SK-N-SH (cell line): ENCODE data around the gene FAM131C.

Experiments
- EZH2phosphoT487 ChIP-seq: fragments of 200-600 bp; sonication (generic); IDR thresholded peaks from 2 replicates; pipeline ENCODE4 v1.6.1; 2017; ENCODE audit warnings: low read depth, mixed run types, mild to moderate bottlenecking, antibody characterized with exemption, moderate library complexity, borderline replicate concordance
- GATA2 ChIP-seq: sonication (generic); formaldehyde crosslinking; IDR thresholded peaks from 2 replicates; pipeline ENCODE4 v1.5.0; 2020; ENCODE audit warnings: mild to moderate bottlenecking, missing genetic modification reagents
- RAD21 ChIP-seq: IDR thresholded peaks from 2 replicates; pipeline ENCODE4 v1.6.1; 2012; ENCODE audit warnings: mild to moderate bottlenecking, low read length
- SIN3A ChIP-seq: IDR thresholded peaks from 2 replicates; pipeline ENCODE4 v1.6.1; 2012; ENCODE audit warnings: low read depth, mild to moderate bottlenecking, low read length, moderate library complexity, borderline replicate concordance
- SMC3 ChIP-seq: IDR thresholded peaks from 2 replicates; pipeline ENCODE4 v1.6.1; 2012; ENCODE audit warnings: low read depth, low read length, improper control_type of control experiment
- TF ChIP-seq, protein P1 (sequence below): fragments of 200-600 bp; sonication (generic); IDR thresholded peaks from 2 replicates; pipeline ENCODE4 v1.6.1; 2017; ENCODE audit warnings: antibody characterized with exemption, mild to moderate bottlenecking, moderate library complexity
- TF ChIP-seq, protein P2 (sequence below): IDR thresholded peaks from 2 replicates; pipeline ENCODE4 v1.6.1; 2012; ENCODE audit warnings: mild to moderate bottlenecking, low read depth, low read length, moderate library complexity
- TF ChIP-seq, protein P3 (sequence below): fragments of 150-350 bp; IDR thresholded peaks from 2 replicates; pipeline ENCODE4 v1.6.1; 2016; ENCODE audit warnings: mild to moderate bottlenecking, low read depth, low read length
- TF ChIP-seq, protein P4 (sequence below): IDR thresholded peaks from 2 replicates; pipeline ENCODE4 v1.4.0; 2012; ENCODE audit warnings: low read depth, borderline replicate concordance
- TF ChIP-seq, protein P5 (sequence below): fragments of 150-350 bp; IDR thresholded peaks from 2 replicates; pipeline ENCODE4 v1.6.1; 2017; ENCODE audit warnings: antibody characterized with exemption, low read length, low read depth, borderline replicate concordance
- TF ChIP-seq, protein P6 (sequence below): IDR thresholded peaks from 2 replicates; pipeline ENCODE4 v1.4.0; 2012; ENCODE audit warnings: low read depth, borderline replicate concordance

DNA sequence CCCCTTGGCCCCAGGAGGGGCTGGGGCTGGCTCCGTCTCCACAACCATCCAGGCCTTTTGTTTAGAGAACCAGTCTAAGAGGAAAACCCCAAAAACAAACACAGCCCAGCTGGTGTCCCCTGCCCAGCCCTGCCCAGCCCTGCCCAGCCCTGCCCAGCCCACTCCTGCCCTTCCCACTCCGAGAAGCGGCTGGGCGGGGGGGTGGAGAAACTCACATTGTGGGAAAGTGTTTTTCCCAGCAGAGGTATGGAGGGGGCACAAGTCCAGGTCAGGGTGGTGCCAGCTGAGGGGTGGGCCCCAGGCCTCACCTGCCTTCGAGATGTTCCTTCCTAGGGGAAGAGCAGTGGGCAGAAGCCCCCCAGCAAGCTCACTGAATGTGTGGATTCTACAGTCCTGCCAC is 10.0 kb upstream of the FAM131C start:
- TF ChIP-seq, protein P1, sequence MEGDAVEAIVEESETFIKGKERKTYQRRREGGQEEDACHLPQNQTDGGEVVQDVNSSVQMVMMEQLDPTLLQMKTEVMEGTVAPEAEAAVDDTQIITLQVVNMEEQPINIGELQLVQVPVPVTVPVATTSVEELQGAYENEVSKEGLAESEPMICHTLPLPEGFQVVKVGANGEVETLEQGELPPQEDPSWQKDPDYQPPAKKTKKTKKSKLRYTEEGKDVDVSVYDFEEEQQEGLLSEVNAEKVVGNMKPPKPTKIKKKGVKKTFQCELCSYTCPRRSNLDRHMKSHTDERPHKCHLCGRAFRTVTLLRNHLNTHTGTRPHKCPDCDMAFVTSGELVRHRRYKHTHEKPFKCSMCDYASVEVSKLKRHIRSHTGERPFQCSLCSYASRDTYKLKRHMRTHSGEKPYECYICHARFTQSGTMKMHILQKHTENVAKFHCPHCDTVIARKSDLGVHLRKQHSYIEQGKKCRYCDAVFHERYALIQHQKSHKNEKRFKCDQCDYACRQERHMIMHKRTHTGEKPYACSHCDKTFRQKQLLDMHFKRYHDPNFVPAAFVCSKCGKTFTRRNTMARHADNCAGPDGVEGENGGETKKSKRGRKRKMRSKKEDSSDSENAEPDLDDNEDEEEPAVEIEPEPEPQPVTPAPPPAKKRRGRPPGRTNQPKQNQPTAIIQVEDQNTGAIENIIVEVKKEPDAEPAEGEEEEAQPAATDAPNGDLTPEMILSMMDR: no peak
- TF ChIP-seq, protein P2, sequence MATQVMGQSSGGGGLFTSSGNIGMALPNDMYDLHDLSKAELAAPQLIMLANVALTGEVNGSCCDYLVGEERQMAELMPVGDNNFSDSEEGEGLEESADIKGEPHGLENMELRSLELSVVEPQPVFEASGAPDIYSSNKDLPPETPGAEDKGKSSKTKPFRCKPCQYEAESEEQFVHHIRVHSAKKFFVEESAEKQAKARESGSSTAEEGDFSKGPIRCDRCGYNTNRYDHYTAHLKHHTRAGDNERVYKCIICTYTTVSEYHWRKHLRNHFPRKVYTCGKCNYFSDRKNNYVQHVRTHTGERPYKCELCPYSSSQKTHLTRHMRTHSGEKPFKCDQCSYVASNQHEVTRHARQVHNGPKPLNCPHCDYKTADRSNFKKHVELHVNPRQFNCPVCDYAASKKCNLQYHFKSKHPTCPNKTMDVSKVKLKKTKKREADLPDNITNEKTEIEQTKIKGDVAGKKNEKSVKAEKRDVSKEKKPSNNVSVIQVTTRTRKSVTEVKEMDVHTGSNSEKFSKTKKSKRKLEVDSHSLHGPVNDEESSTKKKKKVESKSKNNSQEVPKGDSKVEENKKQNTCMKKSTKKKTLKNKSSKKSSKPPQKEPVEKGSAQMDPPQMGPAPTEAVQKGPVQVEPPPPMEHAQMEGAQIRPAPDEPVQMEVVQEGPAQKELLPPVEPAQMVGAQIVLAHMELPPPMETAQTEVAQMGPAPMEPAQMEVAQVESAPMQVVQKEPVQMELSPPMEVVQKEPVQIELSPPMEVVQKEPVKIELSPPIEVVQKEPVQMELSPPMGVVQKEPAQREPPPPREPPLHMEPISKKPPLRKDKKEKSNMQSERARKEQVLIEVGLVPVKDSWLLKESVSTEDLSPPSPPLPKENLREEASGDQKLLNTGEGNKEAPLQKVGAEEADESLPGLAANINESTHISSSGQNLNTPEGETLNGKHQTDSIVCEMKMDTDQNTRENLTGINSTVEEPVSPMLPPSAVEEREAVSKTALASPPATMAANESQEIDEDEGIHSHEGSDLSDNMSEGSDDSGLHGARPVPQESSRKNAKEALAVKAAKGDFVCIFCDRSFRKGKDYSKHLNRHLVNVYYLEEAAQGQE: no peak
- no peak for TF ChIP-seq SMC3
- TF ChIP-seq RAD21: no peak
- TF ChIP-seq, protein P3, sequence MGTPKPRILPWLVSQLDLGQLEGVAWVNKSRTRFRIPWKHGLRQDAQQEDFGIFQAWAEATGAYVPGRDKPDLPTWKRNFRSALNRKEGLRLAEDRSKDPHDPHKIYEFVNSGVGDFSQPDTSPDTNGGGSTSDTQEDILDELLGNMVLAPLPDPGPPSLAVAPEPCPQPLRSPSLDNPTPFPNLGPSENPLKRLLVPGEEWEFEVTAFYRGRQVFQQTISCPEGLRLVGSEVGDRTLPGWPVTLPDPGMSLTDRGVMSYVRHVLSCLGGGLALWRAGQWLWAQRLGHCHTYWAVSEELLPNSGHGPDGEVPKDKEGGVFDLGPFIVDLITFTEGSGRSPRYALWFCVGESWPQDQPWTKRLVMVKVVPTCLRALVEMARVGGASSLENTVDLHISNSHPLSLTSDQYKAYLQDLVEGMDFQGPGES: no peak
- TF ChIP-seq GATA2 (CRISPR knock-in tag): no peak
- TF ChIP-seq, protein P4, sequence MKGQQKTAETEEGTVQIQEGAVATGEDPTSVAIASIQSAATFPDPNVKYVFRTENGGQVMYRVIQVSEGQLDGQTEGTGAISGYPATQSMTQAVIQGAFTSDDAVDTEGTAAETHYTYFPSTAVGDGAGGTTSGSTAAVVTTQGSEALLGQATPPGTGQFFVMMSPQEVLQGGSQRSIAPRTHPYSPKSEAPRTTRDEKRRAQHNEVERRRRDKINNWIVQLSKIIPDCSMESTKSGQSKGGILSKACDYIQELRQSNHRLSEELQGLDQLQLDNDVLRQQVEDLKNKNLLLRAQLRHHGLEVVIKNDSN: no peak
- no peak for TF ChIP-seq EZH2phosphoT487
- TF ChIP-seq, protein P5, sequence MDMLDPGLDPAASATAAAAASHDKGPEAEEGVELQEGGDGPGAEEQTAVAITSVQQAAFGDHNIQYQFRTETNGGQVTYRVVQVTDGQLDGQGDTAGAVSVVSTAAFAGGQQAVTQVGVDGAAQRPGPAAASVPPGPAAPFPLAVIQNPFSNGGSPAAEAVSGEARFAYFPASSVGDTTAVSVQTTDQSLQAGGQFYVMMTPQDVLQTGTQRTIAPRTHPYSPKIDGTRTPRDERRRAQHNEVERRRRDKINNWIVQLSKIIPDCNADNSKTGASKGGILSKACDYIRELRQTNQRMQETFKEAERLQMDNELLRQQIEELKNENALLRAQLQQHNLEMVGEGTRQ: no peak
- TF ChIP-seq SIN3A: no peak
- TF ChIP-seq, protein P6, sequence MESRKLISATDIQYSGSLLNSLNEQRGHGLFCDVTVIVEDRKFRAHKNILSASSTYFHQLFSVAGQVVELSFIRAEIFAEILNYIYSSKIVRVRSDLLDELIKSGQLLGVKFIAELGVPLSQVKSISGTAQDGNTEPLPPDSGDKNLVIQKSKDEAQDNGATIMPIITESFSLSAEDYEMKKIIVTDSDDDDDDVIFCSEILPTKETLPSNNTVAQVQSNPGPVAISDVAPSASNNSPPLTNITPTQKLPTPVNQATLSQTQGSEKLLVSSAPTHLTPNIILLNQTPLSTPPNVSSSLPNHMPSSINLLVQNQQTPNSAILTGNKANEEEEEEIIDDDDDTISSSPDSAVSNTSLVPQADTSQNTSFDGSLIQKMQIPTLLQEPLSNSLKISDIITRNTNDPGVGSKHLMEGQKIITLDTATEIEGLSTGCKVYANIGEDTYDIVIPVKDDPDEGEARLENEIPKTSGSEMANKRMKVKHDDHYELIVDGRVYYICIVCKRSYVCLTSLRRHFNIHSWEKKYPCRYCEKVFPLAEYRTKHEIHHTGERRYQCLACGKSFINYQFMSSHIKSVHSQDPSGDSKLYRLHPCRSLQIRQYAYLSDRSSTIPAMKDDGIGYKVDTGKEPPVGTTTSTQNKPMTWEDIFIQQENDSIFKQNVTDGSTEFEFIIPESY: no peak
